ENCODE measurements around the gene URB2. TPM values are rescaled to one million over a fixed set of nuclear protein-coding genes. Genes with fewer than 3 reads are reported as not detected.

Gene URB2
- total and polyA plus RNA-seq, 4 donors: 0.50 to 8.9 (median 4.4) TPM

DNA sequence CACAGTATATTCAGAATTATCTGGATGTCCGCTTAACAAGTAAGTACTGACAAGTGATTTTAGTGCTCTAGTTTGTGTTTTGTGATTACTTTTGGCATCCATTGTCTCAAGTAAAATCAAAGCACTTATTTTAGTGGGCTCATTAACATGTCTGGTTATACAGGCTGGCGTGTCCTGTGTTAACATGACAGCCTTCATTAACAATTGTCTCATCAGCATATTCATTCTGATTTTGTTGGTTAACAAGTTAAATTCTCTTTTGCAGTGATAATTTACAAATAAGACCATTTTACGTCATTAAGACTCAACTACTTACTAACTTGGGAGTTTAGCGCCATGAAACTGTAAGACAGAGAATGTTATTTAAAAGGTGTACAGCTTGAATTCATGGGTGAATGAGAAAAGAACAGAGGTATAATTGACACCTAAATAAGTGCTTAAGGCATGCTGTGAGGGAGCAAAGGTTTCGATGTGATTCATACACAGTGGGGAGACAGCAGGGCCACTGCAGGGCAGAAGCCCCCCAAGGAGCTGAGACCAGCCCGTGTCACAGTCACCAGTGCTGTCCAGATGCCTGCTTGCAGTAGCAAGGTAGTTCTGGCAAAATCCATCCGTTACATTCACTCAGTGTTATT, 22.6 kb upstream of the URB2 start:
- no peaks in the 10 kb centered on the region for H3K27me3 ChIP-seq (ENCODE audit: control insufficient read depth in 1 of 2, insufficient read depth in 2 of 2, low read length in 1 of 2)
- intact Hi-C loops (cut with DNase I): no loop called here
- H3K4me1 ChIP-seq (ENCODE audit: control insufficient read depth in 1 of 2, insufficient read depth in 2 of 2, low read length in 2 of 2): peaks cover 4 to 10% of the 10 kb centered on the region in 2 donors
- DNase-seq (no peak), ATAC-seq (ENCODE audit: low FRiP score) (no peak)
- 88 to 89% methylated on average over 7 of the region's 7 CpGs for WGBS, 2 donors
- no peak overlapping the region for H3K27ac ChIP-seq (ENCODE audit: low read depth in 1 of 2, low read length in 2 of 2)
- no peak overlapping the region for H3K4me3 ChIP-seq (ENCODE audit: low read length in 2 of 2)
- H3K36me3 ChIP-seq (ENCODE audit: control insufficient read depth in 1 of 2, insufficient read depth in 2 of 2, low read length in 1 of 2): peaks cover 8 to 11% of the 10 kb centered on the region in 2 donors
- no peaks in the 10 kb centered on the region for H3K9me3 ChIP-seq (ENCODE audit: control insufficient read depth, low read length)

DNA sequence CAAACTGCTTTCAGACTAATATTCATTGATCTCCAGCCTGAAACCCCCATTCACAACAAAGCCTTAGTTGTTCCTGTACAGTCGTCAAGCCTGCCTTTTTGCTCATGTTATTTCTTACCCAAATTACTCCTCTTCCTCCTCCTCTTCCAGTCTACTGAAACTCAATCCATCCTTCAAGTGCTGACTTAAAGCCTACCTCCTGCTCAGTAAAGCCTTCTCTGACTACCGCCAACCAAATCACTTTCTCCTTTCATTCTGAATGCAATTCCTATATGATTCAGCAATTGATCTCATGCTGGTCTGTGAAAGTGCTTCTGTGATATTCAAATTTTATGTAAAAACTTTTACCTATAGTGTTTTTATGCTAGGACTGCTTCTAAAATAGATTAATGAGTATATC, 18.7 kb upstream of the URB2 start:
- no peak for ATAC-seq (ENCODE audit: low FRiP score)
- no peak for DNase-seq
- intact Hi-C loops (cut with DNase I): no loop called here
- Histone ChIP-seq H3K4me1 (ENCODE audit: control insufficient read depth in 1 of 2, insufficient read depth in 2 of 2, low read length in 2 of 2) (no peaks in the 10 kb centered on the region), H3K27ac (ENCODE audit: low read depth in 1 of 2, low read length in 2 of 2) (no peak overlapping the region), H3K9me3 (ENCODE audit: control insufficient read depth, low read length) (no peaks in the 10 kb centered on the region), H3K4me3 (ENCODE audit: low read length in 2 of 2) (no peak overlapping the region), H3K36me3 (ENCODE audit: control insufficient read depth in 1 of 2, insufficient read depth in 2 of 2, low read length in 1 of 2) (peaks cover 10 to 18% of the 10 kb centered on the region in 2 donors), H3K27me3 (ENCODE audit: control insufficient read depth in 1 of 2, insufficient read depth in 2 of 2, low read length in 1 of 2) (no peaks in the 10 kb centered on the region)
- WGBS, 2 donors: 92 to 96% methylated on average over 2 of the region's 2 CpGs

DNA sequence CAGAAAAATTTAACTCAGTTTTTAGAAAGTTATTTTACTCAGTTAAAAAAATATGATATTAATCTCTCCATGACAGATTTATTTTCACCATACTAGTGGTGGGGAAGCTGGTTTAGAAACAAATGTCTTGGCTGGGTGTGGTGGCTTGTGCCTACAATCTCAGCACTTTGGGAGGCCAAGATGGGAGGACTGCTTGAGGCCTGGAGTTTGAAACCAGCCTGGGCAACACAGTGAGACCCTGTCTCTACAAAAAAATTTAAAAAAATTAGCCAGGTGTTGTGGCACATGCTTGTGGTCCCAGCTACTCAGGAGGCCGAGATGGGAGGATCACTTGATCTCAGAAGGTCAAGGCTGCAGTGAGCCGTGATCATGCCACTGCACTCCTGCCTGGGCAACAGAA, 17.5 kb upstream of the URB2 start:
- Histone ChIP-seq H3K4me1 (ENCODE audit: control insufficient read depth in 1 of 2, insufficient read depth in 2 of 2, low read length in 2 of 2) (no peaks in the 10 kb centered on the region), H3K27me3 (ENCODE audit: control insufficient read depth in 1 of 2, insufficient read depth in 2 of 2, low read length in 1 of 2) (no peaks in the 10 kb centered on the region), H3K27ac (ENCODE audit: low read depth in 1 of 2, low read length in 2 of 2) (no peak overlapping the region), H3K36me3 (ENCODE audit: control insufficient read depth in 1 of 2, insufficient read depth in 2 of 2, low read length in 1 of 2) (peaks cover 12 to 16% of the 10 kb centered on the region in 2 donors), H3K4me3 (ENCODE audit: low read length in 2 of 2) (no peak overlapping the region), H3K9me3 (ENCODE audit: control insufficient read depth, low read length) (no peaks in the 10 kb centered on the region)
- WGBS, 2 donors: 93 to 94% methylated on average over 2 of the region's 2 CpGs
- ATAC-seq (ENCODE audit: low FRiP score): no peak
- no peak for DNase-seq
- intact Hi-C loops (cut with DNase I): no loop called here

DNA sequence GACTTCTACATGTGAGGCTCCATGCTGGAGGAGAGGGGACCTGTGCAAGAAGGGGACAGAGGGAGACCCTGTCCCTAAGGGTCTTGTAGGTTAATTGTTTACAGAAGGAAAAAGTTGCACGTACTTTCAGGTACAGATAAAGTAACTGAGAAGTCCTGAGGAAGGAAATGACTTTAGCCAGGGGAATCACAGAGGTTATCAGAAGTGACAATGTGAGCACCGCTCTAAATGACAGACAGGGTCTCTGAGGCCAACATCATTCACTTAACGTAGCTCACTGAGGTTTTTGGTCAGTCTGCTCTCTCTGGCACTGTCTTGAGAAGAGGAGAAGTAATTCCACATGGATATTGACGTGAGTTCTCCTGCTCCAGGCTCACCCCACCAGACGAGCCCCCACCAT, 12.1 kb upstream of the URB2 start:
- Histone ChIP-seq H3K36me3 (ENCODE audit: control insufficient read depth in 1 of 2, insufficient read depth in 2 of 2, low read length in 1 of 2) (peaks cover 6 to 7% of the 10 kb centered on the region in 2 donors), H3K4me1 (ENCODE audit: control insufficient read depth in 1 of 2, insufficient read depth in 2 of 2, low read length in 2 of 2) (peaks cover 0 to 3% of the 10 kb centered on the region in 2 donors), H3K27me3 (ENCODE audit: control insufficient read depth in 1 of 2, insufficient read depth in 2 of 2, low read length in 1 of 2) (no peaks in the 10 kb centered on the region), H3K27ac (ENCODE audit: low read depth in 1 of 2, low read length in 2 of 2) (no peak overlapping the region), H3K4me3 (ENCODE audit: low read length in 2 of 2) (no peak overlapping the region), H3K9me3 (ENCODE audit: control insufficient read depth, low read length) (no peaks in the 10 kb centered on the region)
- intact Hi-C loops (cut with DNase I): no loop called here
- ATAC-seq (ENCODE audit: low FRiP score) (no peak), DNase-seq (no peak)
- WGBS, 2 donors: 69 to 80% methylated on average over 5 of the region's 5 CpGs

DNA sequence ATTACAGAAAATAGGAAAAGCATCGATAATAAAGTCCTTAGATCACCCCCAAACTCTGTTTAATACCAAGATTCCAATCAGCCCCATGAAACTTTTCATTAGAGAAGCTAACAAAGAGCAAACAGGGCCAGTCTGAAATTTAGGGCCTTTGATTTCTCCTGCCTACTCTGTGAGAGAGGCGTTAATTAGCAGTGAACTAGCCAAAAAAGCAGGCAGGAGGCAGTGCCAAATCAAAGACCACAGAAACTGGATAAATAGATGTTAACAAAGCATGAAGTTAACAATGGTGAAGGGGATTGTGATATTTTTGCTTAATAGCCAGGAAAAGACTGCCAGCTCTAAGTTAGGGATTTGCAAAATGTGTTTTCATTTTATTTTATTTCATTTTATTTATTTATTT, 11.3 kb upstream of the URB2 start:
- Histone ChIP-seq H3K27ac (ENCODE audit: low read depth in 1 of 2, low read length in 2 of 2) (no peak overlapping the region), H3K27me3 (ENCODE audit: control insufficient read depth in 1 of 2, insufficient read depth in 2 of 2, low read length in 1 of 2) (no peaks in the 10 kb centered on the region), H3K4me1 (ENCODE audit: control insufficient read depth in 1 of 2, insufficient read depth in 2 of 2, low read length in 2 of 2) (peaks cover 0 to 5% of the 10 kb centered on the region in 2 donors), H3K9me3 (ENCODE audit: control insufficient read depth, low read length) (no peaks in the 10 kb centered on the region), H3K4me3 (ENCODE audit: low read length in 2 of 2) (no peak overlapping the region), H3K36me3 (ENCODE audit: control insufficient read depth in 1 of 2, insufficient read depth in 2 of 2, low read length in 1 of 2) (peaks cover 6 to 7% of the 10 kb centered on the region in 2 donors)
- 85 to 90% methylated on average over 2 of the region's 2 CpGs for WGBS, 2 donors
- DNase-seq (no peak), ATAC-seq (ENCODE audit: low FRiP score) (no peak)
- intact Hi-C loops (cut with DNase I): no loop called here

DNA sequence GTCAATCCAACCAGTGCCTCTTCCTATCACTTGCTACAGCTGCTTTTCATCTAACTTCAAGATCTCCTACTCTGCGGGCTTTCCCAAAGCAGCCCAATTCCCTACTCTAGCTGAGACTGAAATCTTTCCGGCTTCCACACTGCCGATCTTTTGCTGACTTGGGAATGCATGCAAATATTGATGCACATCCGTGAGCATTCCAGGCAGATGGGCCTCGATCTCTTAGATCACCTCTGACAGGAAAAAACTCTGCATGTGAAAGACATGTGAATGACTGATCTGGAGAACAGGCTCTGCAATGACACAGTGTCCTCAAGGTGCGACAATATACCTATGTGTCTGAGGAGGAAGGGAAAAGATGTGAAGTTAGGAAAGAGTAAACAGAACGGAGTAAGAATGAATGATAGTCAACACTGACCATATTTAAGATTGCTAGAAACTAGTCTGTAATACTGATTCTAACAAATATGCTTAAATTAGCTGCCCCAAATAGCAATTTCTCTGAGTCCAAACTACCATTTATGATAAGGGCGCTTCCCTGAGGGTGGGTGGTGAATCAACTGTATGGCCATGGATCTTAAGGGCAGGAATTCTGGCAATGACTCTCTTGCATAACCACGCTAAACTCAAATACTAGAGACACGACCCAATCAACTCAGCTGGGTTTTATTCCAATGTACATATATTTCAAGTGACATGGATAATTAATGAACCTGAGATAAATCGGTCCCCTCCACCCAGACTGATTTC, 8.5 kb upstream of the URB2 start:
- 65 to 66% methylated on average over 11 of the region's 11 CpGs for WGBS, 2 donors
- ATAC-seq (ENCODE audit: low FRiP score): no peak

DNA sequence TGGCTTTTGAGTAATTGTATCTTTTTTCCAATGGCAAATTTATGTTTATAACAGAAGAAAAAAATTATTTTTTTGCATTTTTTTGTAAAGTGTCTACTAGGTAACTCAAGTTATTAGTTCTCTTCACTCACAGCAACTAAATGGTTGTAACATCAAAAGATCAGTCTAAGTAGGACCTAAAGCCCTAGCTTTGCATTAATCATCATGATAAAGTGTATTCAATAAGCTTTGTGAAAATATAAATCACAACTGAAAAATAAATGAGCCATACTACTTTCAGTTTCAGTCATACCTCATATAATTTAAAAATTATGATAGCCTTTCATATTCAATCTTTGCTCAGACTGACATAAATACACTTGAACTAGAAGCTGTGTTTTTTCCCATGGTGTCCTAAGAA, 7.0 kb upstream of the URB2 start:
- ATAC-seq (ENCODE audit: low FRiP score) (no peak), DNase-seq (no peak)
- Histone ChIP-seq H3K36me3 (ENCODE audit: control insufficient read depth in 1 of 2, insufficient read depth in 2 of 2, low read length in 1 of 2) (no peaks in the 10 kb centered on the region), H3K9me3 (ENCODE audit: control insufficient read depth, low read length) (no peaks in the 10 kb centered on the region), H3K27me3 (ENCODE audit: control insufficient read depth in 1 of 2, insufficient read depth in 2 of 2, low read length in 1 of 2) (no peaks in the 10 kb centered on the region), H3K4me3 (ENCODE audit: low read length in 2 of 2) (no peak overlapping the region), H3K27ac (ENCODE audit: low read depth in 1 of 2, low read length in 2 of 2) (no peak overlapping the region), H3K4me1 (ENCODE audit: control insufficient read depth in 1 of 2, insufficient read depth in 2 of 2, low read length in 2 of 2) (peaks cover 0 to 9% of the 10 kb centered on the region in 2 donors)
- intact Hi-C loops (cut with DNase I): no loop called here

More for the DNA sequence above, 8.5 kb upstream of the URB2 start:
- Histone ChIP-seq H3K9me3 (ENCODE audit: control insufficient read depth, low read length) (no peaks in the 10 kb centered on the region), H3K27ac (ENCODE audit: low read depth in 1 of 2, low read length in 2 of 2) (no peak overlapping the region), H3K27me3 (ENCODE audit: control insufficient read depth in 1 of 2, insufficient read depth in 2 of 2, low read length in 1 of 2) (no peaks in the 10 kb centered on the region), H3K36me3 (ENCODE audit: control insufficient read depth in 1 of 2, insufficient read depth in 2 of 2, low read length in 1 of 2) (peaks cover 0 to 2% of the 10 kb centered on the region in 2 donors), H3K4me1 (ENCODE audit: control insufficient read depth in 1 of 2, insufficient read depth in 2 of 2, low read length in 2 of 2) (peaks cover 0 to 7% of the 10 kb centered on the region in 2 donors), H3K4me3 (ENCODE audit: low read length in 2 of 2) (no peak overlapping the region)
- intact Hi-C loops (cut with DNase I): no loop called here
- no peak for DNase-seq

DNA sequence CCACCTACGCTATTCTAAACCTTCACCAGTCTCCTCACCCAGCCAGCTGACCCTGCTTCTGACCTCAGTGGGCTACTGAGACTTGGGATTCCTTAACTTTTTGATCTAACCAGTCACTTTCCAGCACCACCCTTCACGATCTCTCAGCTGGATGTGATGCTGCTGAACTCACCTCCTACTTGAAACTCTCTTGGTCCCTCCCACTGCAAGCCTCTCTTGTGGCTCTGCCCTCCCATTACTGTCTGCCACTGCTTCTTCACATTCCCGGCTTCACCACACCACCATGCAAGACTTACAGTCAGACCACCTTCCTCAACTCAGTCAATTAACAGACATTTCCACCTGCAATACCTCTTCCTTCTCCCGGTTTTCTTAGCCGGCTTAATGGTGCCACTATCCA, 6.4 kb upstream of the URB2 start:
- intact Hi-C loops (cut with DNase I): loop anchor here in 1 of 2 donors (5.0 kb wide), 1 partner anchor 42 kb away; no protein-coding TSS in a partner anchor
- peaks cover 0 to 11% of the 10 kb centered on the region in 2 donors for H3K4me1 ChIP-seq (ENCODE audit: control insufficient read depth in 1 of 2, insufficient read depth in 2 of 2, low read length in 2 of 2)
- DNase-seq: no peak

DNA sequence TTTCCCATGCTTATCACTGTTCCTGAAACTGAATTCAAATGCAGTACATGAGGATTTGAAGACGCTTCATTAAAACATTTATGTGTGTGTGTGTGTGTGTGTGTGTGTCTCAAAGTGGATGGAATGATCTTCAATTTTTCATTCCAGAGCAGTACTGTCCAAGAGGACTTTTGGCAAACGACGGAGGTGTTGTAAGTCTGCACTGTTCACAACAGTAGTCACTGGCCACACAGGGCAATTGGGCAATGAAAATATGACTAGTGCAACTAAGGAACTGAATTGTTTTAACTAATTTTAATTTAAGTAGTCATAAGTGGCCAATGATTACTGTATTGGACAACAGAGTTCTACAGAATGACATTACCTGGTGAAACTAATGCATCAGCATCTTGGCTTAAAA, 5.2 kb upstream of the URB2 start:
- no peaks in the 10 kb centered on the region for H3K9me3 ChIP-seq (ENCODE audit: control insufficient read depth, low read length)
- H3K4me3 ChIP-seq (ENCODE audit: low read length in 2 of 2): no peak overlapping the region
- H3K27me3 ChIP-seq (ENCODE audit: control insufficient read depth in 1 of 2, insufficient read depth in 2 of 2, low read length in 1 of 2): no peaks in the 10 kb centered on the region
- H3K4me1 ChIP-seq (ENCODE audit: control insufficient read depth in 1 of 2, insufficient read depth in 2 of 2, low read length in 2 of 2): peaks cover 0 to 9% of the 10 kb centered on the region in 2 donors
- intact Hi-C loops (cut with DNase I): loop anchor here in 1 of 2 donors (5.0 kb wide), 1 partner anchor 44 kb away; no protein-coding TSS in a partner anchor
- no peak for ATAC-seq (ENCODE audit: low FRiP score)
- H3K36me3 ChIP-seq (ENCODE audit: control insufficient read depth in 1 of 2, insufficient read depth in 2 of 2, low read length in 1 of 2): no peaks in the 10 kb centered on the region
- no peak overlapping the region for H3K27ac ChIP-seq (ENCODE audit: low read depth in 1 of 2, low read length in 2 of 2)
- no peak for DNase-seq
- WGBS, 2 donors: 10 to 18% methylated on average over 3 of the region's 3 CpGs

More for the DNA sequence above, 6.4 kb upstream of the URB2 start:
- H3K9me3 ChIP-seq (ENCODE audit: control insufficient read depth, low read length): no peaks in the 10 kb centered on the region
- no peaks in the 10 kb centered on the region for H3K27me3 ChIP-seq (ENCODE audit: control insufficient read depth in 1 of 2, insufficient read depth in 2 of 2, low read length in 1 of 2)
- H3K36me3 ChIP-seq (ENCODE audit: control insufficient read depth in 1 of 2, insufficient read depth in 2 of 2, low read length in 1 of 2): no peaks in the 10 kb centered on the region
- H3K27ac ChIP-seq (ENCODE audit: low read depth in 1 of 2, low read length in 2 of 2): no peak overlapping the region
- 94 to 95% methylated on average over 5 of the region's 5 CpGs for WGBS, 2 donors
- H3K4me3 ChIP-seq (ENCODE audit: low read length in 2 of 2): no peak overlapping the region
- no peak for ATAC-seq (ENCODE audit: low FRiP score)

Data from aorta (tissue), 5 donors.